ENCODE results near the gene GRIFIN.
A peak's percentile ranks its signal among the peaks of the same experiment; 100 is the strongest.

Gene GRIFIN, protein sequence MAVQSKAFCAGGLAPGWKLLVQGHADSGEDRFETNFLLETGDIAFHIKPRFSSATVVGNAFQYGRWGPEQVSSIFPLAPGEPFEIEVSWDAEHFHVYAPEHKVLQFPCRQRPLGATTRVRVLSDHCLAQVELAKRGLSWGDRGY

GRCh38 chr7:2476298-2476697 lies at the start of gene GRIFIN:
Gene GRIFIN, minus strand, starts transcription at chr7:2476398. Its CDS starts 15 bp downstream, at chr7:2476383.
- no peak for DNase-seq

- DNase-seq, result no peak
Measured at GRCh38 chr7:2524808-2525657, 48.8 kb upstream of the GRIFIN start.

DNA sequence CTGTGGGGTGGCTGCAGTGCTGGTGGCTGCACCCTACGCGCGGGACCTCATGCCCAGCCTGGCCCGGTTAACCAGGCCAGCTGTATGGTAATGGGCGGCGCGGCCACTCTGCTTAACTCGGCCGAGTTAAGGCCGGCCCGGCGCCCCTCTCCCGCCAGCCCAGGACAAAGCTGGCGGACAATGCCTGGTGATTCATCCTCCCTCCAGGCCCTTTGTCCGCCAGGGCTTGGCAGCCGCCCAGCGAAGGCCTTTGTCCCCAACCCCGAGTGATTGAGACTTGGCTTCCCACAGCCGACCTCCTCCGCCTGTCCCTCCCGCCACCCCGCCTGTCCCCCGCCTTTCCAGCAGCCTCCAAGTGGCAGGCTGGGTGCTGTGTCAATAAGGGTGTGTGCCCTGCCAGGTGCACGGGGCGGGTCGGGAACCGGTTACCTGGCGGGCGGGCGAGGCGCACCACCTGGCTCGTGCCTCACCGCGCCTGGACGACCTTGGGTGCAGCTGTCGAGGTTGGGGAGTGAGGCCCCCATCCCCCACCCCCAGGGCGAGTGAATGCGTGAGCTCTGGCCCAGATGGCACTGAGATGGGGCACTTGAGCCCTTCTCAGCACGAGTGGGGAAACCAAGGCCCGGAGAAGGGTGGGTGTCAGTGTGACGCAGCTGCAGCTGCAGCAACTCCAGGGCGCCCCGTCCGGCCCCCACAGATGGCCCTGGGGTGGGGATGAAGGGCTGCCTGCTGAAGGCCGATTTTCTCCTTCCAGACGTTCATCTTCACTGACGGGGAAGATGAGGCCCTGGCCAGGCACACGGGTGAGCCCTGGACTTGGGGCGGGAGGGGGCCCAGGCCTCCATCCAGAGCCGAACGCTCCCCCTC lies 48.0 kb upstream of the GRIFIN start:
- DNase-seq, result no peak

- DNase-seq, result no peak
Measured at GRCh38 chr7:2523461-2523936, 47.3 kb upstream of the GRIFIN start.

- DNase-seq, result no peak
Measured at GRCh38 chr7:2522780-2523433, 46.7 kb upstream of the GRIFIN start.

DNA sequence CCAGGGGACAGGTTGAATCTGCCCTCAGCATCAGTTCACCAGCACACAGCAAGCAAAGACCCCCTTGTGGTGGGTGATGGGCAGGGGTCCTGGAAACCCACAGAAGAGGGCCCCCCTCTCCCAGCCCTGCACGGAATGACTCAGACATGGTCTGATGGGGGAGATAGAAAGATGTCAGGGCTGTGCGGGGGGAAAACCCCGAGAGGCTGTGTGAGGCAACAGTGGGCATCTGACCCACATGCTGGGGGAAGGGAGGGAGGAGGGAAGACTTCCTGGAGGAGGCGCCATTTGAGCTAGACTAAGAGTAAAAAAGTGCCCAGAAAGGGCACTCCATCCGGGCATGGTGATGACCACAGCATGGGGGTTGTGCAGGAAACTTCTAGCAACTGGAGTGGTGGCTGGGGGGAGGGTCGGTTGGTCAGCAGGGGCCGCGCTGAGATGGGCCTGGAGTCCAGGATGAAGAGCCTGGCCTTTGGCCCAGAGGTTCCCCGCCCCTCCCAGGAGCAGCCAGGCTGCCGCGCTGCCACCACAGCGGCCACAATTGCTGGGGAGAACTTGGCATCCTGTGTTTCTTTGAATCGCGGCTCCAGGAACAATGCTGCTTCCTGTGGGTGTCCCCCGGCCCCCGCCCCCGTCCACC lies 45.9 kb upstream of the GRIFIN start:
- DNase-seq, result no peak

DNA sequence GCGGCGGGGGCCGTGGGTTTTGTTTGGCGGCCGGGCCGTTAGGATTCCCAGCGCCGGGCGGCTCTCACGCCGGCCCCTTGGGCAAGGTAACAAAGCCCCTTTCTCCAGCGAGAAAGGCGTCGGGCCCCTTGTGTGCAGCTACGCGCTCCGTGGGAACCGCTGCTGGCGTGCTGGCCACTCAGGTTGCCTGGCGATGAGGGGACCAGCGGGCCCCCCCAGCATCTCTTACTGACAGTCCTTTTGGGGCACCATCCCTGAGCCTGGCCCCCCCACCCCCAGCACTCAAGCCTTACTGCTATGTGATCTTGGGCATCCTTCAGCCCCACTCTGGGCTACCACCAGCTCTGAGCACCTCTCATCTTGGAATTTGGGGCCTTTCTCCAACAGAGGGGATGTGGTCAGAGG lies 45.1 kb upstream of the GRIFIN start:
- no peak for DNase-seq

DNA sequence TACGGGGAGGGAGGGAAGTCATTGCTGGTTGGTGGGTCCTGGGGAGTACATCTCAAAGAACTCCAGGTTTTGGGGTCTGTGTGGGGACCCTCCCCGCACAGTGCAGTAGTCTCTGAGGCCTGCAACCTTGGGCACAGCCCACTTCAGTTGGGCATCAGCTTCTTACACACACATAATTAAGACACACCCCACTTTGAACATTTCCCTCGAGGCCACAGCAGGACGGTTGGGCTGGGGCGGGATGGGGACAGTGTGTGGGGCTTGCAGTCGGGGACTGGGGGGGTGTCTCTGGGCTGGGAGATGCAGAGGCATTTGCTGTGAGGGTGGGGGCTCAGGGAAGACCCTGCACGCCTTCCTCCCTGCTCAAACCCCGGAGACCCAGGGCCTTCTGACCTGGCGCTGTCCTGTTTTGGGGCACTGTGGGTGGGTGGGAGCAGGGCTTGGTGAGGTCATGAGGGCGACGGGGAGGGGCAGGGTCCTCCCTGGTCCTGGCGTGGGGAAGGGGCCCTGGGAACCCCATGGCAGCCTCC lies 44.6 kb upstream of the GRIFIN start:
- no peak for DNase-seq

- DNase-seq, result no peak
Measured at GRCh38 chr7:2520131-2520760, 44.0 kb upstream of the GRIFIN start.

GRCh38 chr7:2519119-2519930 lies 43.1 kb upstream of the GRIFIN start, which contains the start of gene LFNG:
Gene LFNG, plus strand, starts transcription at chr7:2519774. Its CDS starts 88 bp downstream, at chr7:2519862.
- DNase-seq, result peak; percentile 92

DNA sequence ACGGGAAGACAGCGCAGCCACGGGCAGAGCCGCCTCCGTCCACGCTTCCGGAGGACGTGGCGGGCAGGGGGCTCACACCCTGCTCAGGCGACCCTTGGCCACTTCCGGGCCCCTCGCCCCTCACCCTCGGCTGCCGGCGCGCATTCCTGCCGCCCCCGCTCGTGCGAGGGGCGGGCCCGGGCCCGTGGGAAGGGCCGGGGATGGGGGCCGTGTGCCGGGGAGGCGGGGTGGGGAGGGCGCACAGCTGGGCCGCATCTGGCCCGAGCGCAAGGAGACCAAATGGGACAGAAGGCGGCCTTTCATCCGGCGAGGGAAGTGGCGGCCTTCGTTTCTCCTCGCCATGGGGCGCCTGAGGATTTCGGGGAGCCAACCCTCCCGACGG lies 42.5 kb upstream of the GRIFIN start:
- no peak for DNase-seq

- DNase-seq, result no peak
Measured at GRCh38 chr7:2517678-2518507, 41.7 kb upstream of the GRIFIN start.

GRCh38 chr7:2517026-2517425 lies 40.8 kb upstream of the GRIFIN start:
- peak; percentile 77 for DNase-seq

GRCh38 chr7:2516194-2516555 lies 40.0 kb upstream of the GRIFIN start:
- DNase-seq, result no peak

GRCh38 chr7:2515424-2516193 lies 39.4 kb upstream of the GRIFIN start:
- DNase-seq, result no peak

GRCh38 chr7:2514473-2515423 lies 38.5 kb upstream of the GRIFIN start:
- DNase-seq, result no peak

DNA sequence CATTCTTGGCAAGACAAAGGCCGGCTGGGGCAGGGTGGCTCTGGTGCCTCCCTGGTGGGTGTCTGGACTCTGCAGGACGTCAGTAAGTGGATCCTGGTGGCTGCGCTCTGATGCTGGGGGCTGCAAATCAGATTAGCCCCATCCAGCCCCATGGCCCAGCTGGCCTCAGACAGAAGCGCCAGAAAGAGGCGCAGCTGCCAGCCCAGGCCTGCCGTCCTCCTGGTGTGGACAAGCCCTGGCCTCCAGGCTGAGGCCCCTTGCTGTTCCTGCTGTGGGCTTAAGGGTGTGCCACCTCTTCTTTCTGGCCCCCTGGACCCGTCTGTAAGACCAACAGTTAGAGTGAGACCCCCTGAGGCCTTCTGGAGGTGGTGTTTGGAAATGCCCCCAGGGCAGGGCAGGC lies 37.5 kb upstream of the GRIFIN start:
- DNase-seq, result no peak

DNA sequence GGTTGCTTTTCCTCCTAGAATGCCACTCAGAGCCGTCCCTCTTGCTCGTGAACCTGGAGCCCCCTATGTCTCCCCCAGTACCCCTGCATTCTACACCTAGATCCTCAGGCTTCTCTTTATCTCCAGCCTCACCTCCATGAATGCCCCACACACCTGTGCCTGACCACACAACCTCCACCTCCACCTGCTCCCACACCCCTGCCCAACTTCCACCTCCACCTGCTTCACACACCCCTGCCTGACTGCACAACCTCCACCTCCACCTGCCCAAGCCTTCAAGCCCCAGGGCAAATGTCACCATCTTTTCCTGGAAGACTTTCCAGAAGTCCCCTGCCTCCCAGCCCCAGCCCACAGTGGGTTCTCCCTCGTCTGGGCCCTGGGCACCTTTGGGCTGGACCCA lies 36.5 kb upstream of the GRIFIN start:
- no peak for DNase-seq

All from right forelimb (tissue), 1 donor.